H1 (cell line): ENCODE measurements around the gene OSBP2. TPM values are rescaled to one million over a fixed set of nuclear protein-coding genes. Genes with fewer than 3 reads are reported as not detected.

Experiments
- CTCF ChIA-PET: fragments of 300-600 bp; sonication (Branson Sonifier 250); formaldehyde crosslinking; loops from one replicate; lab custom pipeline; 2021; ENCODE audit not compliant: partially characterized antibody; lab: Charles Lee
- POLR2A ChIA-PET: fragments of 300-600 bp; sonication (Branson Sonifier 250); formaldehyde crosslinking; loops from one replicate; lab custom pipeline; 2021; ENCODE audit warnings: inconsistent platforms; ENCODE audit not compliant: partially characterized antibody; lab: Charles Lee
- DNase-seq, 2 experiments: peaks; one replicate each; pipeline versions ENCODE4 v3.0.0 to v3.0.0-alpha.2; 2010 to 2022; ENCODE audit warnings: low spot score in 2 of 2, low read depth in 1 of 2, mixed read lengths in 1 of 2
- FAIRE-seq: peaks from 2 replicates; lab custom pipeline; 2011; peaks lifted over from hg19 to GRCh38; lab: Jason Lieb, UNC
- H2AFZ ChIP-seq: 2 replicates; pipeline ENCODE4 v1.8.1; 2012; ENCODE audit warnings: low read length, inconsistent platforms
- H2AK5ac ChIP-seq: 2 replicates; pipeline ENCODE4 v1.6.1; 2013; ENCODE audit warnings: low read depth, low read length
- H2BK120ac ChIP-seq: replicated peaks from 2 replicates; pipeline ENCODE3; 2013; ENCODE audit warnings: low read depth, low read length, inconsistent platforms
- H2BK12ac ChIP-seq: 2 replicates; pipeline ENCODE4 v1.6.1; 2013; ENCODE audit warnings: low read depth, low read length
- H2BK15ac ChIP-seq: 2 replicates; pipeline ENCODE4 v1.6.1; 2013; ENCODE audit warnings: low read length
- H2BK20ac ChIP-seq: 2 replicates; pipeline ENCODE4 v1.6.1; 2013; ENCODE audit warnings: low read length
- H2BK5ac ChIP-seq: 2 replicates; pipeline ENCODE4 v1.6.1; 2013; ENCODE audit warnings: low read depth, low read length
- H3K14ac ChIP-seq: 2 replicates; pipeline ENCODE4 v1.6.1; 2013; ENCODE audit warnings: inconsistent platforms; ENCODE audit not compliant: insufficient read length
- H3K18ac ChIP-seq: 2 replicates; pipeline ENCODE4 v1.6.1; 2013; ENCODE audit warnings: low read length; ENCODE audit errors: extremely low read depth
- H3K23ac ChIP-seq: 2 replicates; pipeline ENCODE4 v1.6.1; 2013; ENCODE audit warnings: inconsistent platforms; ENCODE audit not compliant: insufficient read length
- H3K23me2 ChIP-seq: 2 replicates; pipeline ENCODE4 v1.6.1; 2013; ENCODE audit warnings: low read depth, low read length
- H3K27ac ChIP-seq: 2 replicates; pipeline ENCODE4 v1.6.1; 2011; ENCODE audit warnings: low read depth, low read length, inconsistent platforms
- H3K27me3 ChIP-seq, 4 experiments: replicated peaks in 1 of 4; 1 replicate in 1 of 4; 2 replicates in 3 of 4; pipeline versions ENCODE4 v1.6.1 to v1.8.1; 2011 to 2013; ENCODE audit warnings: low read length in 3 of 4, mild to moderate bottlenecking in 3 of 4, inconsistent platforms in 2 of 4, mixed read lengths in 2 of 4, moderate library complexity in 1 of 4; ENCODE audit not compliant: control insufficient read depth in 3 of 4, insufficient read depth in 3 of 4; ENCODE audit errors: extremely low read depth in 1 of 4
- H3K36me3 ChIP-seq, 4 experiments: 2 replicates each; pipeline versions ENCODE4 v1.6.1 to v1.8.1; 2011 to 2013; ENCODE audit warnings: mild to moderate bottlenecking in 4 of 4, low read length in 3 of 4, moderate library complexity in 2 of 4, control low read depth in 1 of 4, inconsistent platforms in 1 of 4; ENCODE audit not compliant: insufficient read depth in 4 of 4, control insufficient read depth in 2 of 4
- H3K4ac ChIP-seq: replicated peaks from 2 replicates; pipeline ENCODE3; 2013; ENCODE audit warnings: low read length, low read depth, mixed read lengths, inconsistent platforms; ENCODE audit not compliant: insufficient read length
- H3K4me1 ChIP-seq, 4 experiments: replicated peaks in 1 of 4; 1 replicate in 1 of 4; 2 replicates in 3 of 4; pipeline versions ENCODE4 v1.6.1 to v1.8.1; 2011 to 2013; ENCODE audit warnings: low read length in 3 of 4, inconsistent platforms in 2 of 4, mixed read lengths in 1 of 4; ENCODE audit not compliant: insufficient read depth in 4 of 4, control insufficient read depth in 3 of 4
- H3K4me2 ChIP-seq, 2 experiments: 2 replicates each; pipeline versions ENCODE4 v1.6.1 to v1.8.1; 2011 to 2013; ENCODE audit warnings: low read depth in 2 of 2, low read length in 2 of 2, control low read depth in 1 of 2, inconsistent platforms in 1 of 2, mild to moderate bottlenecking in 1 of 2; ENCODE audit not compliant: insufficient read depth in 1 of 2
- H3K4me3 ChIP-seq, 4 experiments: fragments of 200-600, 300-600 bp in 1 of 4; sonication (generic), shearing (Covaris generic), sonication (Bioruptor Twin) in 1 of 4; 2 replicates each; pipeline versions ENCODE4 v1.5.1 to v1.8.1; 2011 to 2016; ENCODE audit warnings: low read length in 4 of 4, low read depth in 3 of 4, control low read depth in 2 of 4, inconsistent platforms in 2 of 4, mild to moderate bottlenecking in 2 of 4, mixed read lengths in 1 of 4, moderate library complexity in 1 of 4; ENCODE audit not compliant: insufficient read depth in 2 of 4; ENCODE audit errors: extremely low read depth in 1 of 4
- H3K56ac ChIP-seq: replicated peaks from 2 replicates; pipeline ENCODE3; 2013; ENCODE audit warnings: low read depth, mild to moderate bottlenecking, mixed read lengths, low read length, inconsistent platforms; ENCODE audit not compliant: insufficient read length
- H3K79me1 ChIP-seq: 2 replicates; pipeline ENCODE4 v1.6.1; 2013; ENCODE audit warnings: low read depth, low read length, control low read depth
- H3K79me2 ChIP-seq, 2 experiments: 2 replicates each; pipeline versions ENCODE4 v1.6.1 to v1.8.1; 2012 to 2013; ENCODE audit warnings: low read length in 2 of 2, mild to moderate bottlenecking in 2 of 2, inconsistent platforms in 1 of 2; ENCODE audit not compliant: insufficient read depth in 2 of 2, control insufficient read depth in 1 of 2
- H3K9ac ChIP-seq, 4 experiments: replicated peaks in 1 of 4; 1 replicate in 1 of 4; 2 replicates in 3 of 4; pipeline versions ENCODE4 v1.6.1 to v1.8.1; 2011 to 2013; ENCODE audit warnings: low read depth in 3 of 4, low read length in 3 of 4, control low read depth in 2 of 4, mild to moderate bottlenecking in 2 of 4, moderate library complexity in 2 of 4, inconsistent platforms in 1 of 4; ENCODE audit errors: extremely low read depth in 1 of 4
- H3K9me3 ChIP-seq, 2 experiments: 2 replicates each; pipeline versions ENCODE4 v1.6.1 to v1.8.1; 2012 to 2013; ENCODE audit warnings: mild to moderate bottlenecking in 2 of 2, moderate library complexity in 2 of 2, control low read depth in 1 of 2, inconsistent platforms in 1 of 2, low read depth in 1 of 2, low read length in 1 of 2, mixed read lengths in 1 of 2; ENCODE audit not compliant: insufficient read depth in 2 of 2
- H4K20me1 ChIP-seq, 2 experiments: replicated peaks in 1 of 2; 2 replicates each; pipeline versions ENCODE3 to v1.8.1; 2011 to 2013; ENCODE audit warnings: inconsistent platforms in 2 of 2, low read length in 2 of 2, mild to moderate bottlenecking in 1 of 2; ENCODE audit not compliant: insufficient read depth in 2 of 2, control insufficient read depth in 1 of 2
- H4K5ac ChIP-seq: 2 replicates; pipeline ENCODE4 v1.6.1; 2013; ENCODE audit warnings: low read length, low read depth, mixed read lengths, inconsistent platforms; ENCODE audit not compliant: insufficient read length
- H4K8ac ChIP-seq: 2 replicates; pipeline ENCODE4 v1.8.0; 2013; ENCODE audit warnings: mild to moderate bottlenecking, moderate library complexity, low read length, inconsistent platforms; ENCODE audit not compliant: insufficient read depth; ENCODE audit errors: extremely low read depth
- H4K91ac ChIP-seq: replicated peaks from 2 replicates; pipeline ENCODE3; 2013; ENCODE audit warnings: low read length, mixed read lengths, inconsistent platforms; ENCODE audit not compliant: insufficient read length
- CTCF ChIP-seq, 3 experiments: IDR thresholded peaks; 1 replicate in 2 of 3; 2 replicates in 1 of 3; pipeline versions ENCODE4 v1.5.1 to v1.6.1; 2011; ENCODE audit warnings: low read length in 3 of 3, mild to moderate bottlenecking in 3 of 3, inconsistent platforms in 2 of 3, low read depth in 1 of 3, moderate library complexity in 1 of 3; ENCODE audit not compliant: insufficient read depth in 1 of 3; ENCODE audit errors: control extremely low read depth in 1 of 3
- KDM4A ChIP-seq: IDR thresholded peaks from one replicate; pipeline ENCODE4 v1.7.1; 2012; ENCODE audit warnings: low read depth, mild to moderate bottlenecking, moderate library complexity, low read length, inconsistent platforms; ENCODE audit not compliant: severe bottlenecking
- RAD21 ChIP-seq, 2 experiments: IDR thresholded peaks in 1 of 2; conservative IDR thresholded peaks in 1 of 2; 2 replicates each; pipeline ENCODE4 v1.6.1; 2011; ENCODE audit warnings: low read depth in 2 of 2, low read length in 2 of 2, improper control_type of control experiment in 1 of 2, inconsistent platforms in 1 of 2, mild to moderate bottlenecking in 1 of 2, moderate library complexity in 1 of 2
- WGBS, 2 experiments: shearing (Covaris generic) in 1 of 2; methylation state at CpG; one replicate each; pipeline versions ENCODE4 v1.1.6 to v1.1.7; 2013 to 2015; ENCODE audit warnings: low lambda C conversion rate in 2 of 2, mixed read lengths in 2 of 2, inconsistent platforms in 1 of 2, low coverage in 1 of 2, missing lambda C conversion rate in 1 of 2; ENCODE audit not compliant: insufficient replicate concordance in 2 of 2, insufficient coverage in 1 of 2, insufficient read length in 1 of 2; ENCODE audit errors: extremely low coverage in 1 of 2, missing lambda C conversion rate in 1 of 2; 5-methylcytosine and 5-hydroxymethylcytosine counted together
- polyA plus RNA-seq, 7 experiments: library from polyadenylated mRNA; depleted of rRNA in 3 of 7; stranded (reverse) in 5 of 7; unstranded in 2 of 7; fragments of >200 nt in 5 of 7; fragments of 200-250 nt in 2 of 7; gene quantifications; 1 replicate in 5 of 7; 2 replicates in 1 of 7; 4 replicates in 1 of 7; pipeline versions ENCODE4 v1.2.1 to v1.2.3, GENCODE V29; 2011 to 2013; ENCODE audit warnings: missing spikeins in 2 of 7, mixed read lengths in 2 of 7
- total RNA-seq: library from RNA; stranded (reverse); fragmentation: NEBNext Ultra II Directional; extraction: Animal tissue kit (Norgen Biotek cat#: 25700); gene quantifications from 2 replicates; pipeline ENCODE4 v1.2.1, GENCODE V29; 2021

The OSBP2 gene
- total and polyA plus RNA-seq, 2 of the 8 experiments (the other 6 are each of a cell fraction or from before 2014, with no cell fraction given): 3.4 to 3.7 TPM

- Histone ChIP-seq H3K56ac (no peak overlapping the region), H3K4me2 (no peak overlapping the region), H3K4me3 (no peak overlapping the region), H4K5ac (no peak overlapping the region), H2BK15ac (no peak overlapping the region), H3K23ac (no peak overlapping the region), H3K9ac (no peak overlapping the region), H2BK5ac (no peak overlapping the region), H3K9me3 (no peaks in the 10 kb centered on the region), H3K18ac (no peak overlapping the region), H3K27ac (no peak overlapping the region), H2AFZ (no peak overlapping the region), H3K4me1 (0 out of 7 replicates have a peak, but pooled peaks cover 0 to 5% (median 0%) of the 10 kb centered on the region in 4 experiments), H3K36me3 (no peaks in the 10 kb centered on the region), H3K79me2 (no peaks in the 10 kb centered on the region), H2AK5ac (no peak overlapping the region; the same call in 1 of the 2 replicates), H2BK12ac (no peak overlapping the region), H4K8ac (peak overlapping the region; percentile 35; the same call in 1 of the 2 replicates), H3K14ac (no peak overlapping the region), H2BK20ac (no peak overlapping the region), H4K91ac (no peak overlapping the region), H4K20me1 (peaks cover 0 to 2% of the 10 kb centered on the region in 2 experiments), H2BK120ac (no peak overlapping the region), H3K79me1 (no peaks in the 10 kb centered on the region), H3K27me3 (no peaks in the 10 kb centered on the region), H3K4ac (peak overlapping the region; percentile 89), H3K23me2 (no peaks in the 10 kb centered on the region)
- peak in 1 of 2 experiments; percentile 52 for DNase-seq
- WGBS, 2 experiments: 75% methylated on average over 19 of the region's 19 CpGs; no CpG with 5 or more reads in 1 of the 2 experiments
- ChIA-PET CTCF (interaction anchor here (0.6 to 1.7 kb wide), 5 partner anchors 9 to 388 kb away, joined by 3 to 5 read pairs (median 3); no protein-coding TSS in a partner anchor), POLR2A (interaction anchor here (1.5 kb wide), 1 partner anchor 58 kb away, joined by 3 read pairs; no protein-coding TSS in a partner anchor)
- no peak for FAIRE-seq
- TF ChIP-seq CTCF (IDR thresholded peaks at IDR 0.05; ENCODE audit: control extremely low read depth in 1 of 3, insufficient read depth in 1 of 3, low read depth in 1 of 3, low read length in 3 of 3) (peak; percentile 30 to 52 (median 44)), RAD21 (IDR thresholded peaks at IDR 0.05 in 1 of 2, conservative IDR thresholded peaks at IDR 0.05 in 1 of 2; ENCODE audit: low read depth in 2 of 2, low read length in 2 of 2) (peak; percentile 36 to 45; a peak in 3 of 4 replicates), KDM4A (no peak)
These were observed 168.6 kb downstream of the OSBP2 start for GRCh38 chr22:30863081-30863833.
